ENCODE data around the gene METAP2.

DNA sequence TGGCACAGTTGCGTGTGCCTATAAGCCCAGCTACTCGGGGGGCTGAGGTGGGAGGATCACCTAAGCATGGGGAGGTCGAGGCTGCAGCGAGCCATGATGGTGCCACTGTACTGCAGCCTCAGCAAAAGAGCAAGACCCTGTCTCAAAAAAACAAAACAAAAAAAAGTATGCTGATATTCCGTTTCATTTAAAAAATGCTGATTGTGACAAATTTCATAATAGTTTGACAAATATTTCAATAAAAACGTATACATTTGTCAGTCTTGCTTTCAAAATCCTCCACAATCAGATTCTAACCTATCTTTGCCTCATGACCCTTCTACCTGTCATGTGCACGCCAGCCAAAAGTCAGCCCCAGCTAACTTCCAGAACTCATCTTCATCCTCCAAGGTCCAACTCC lies 67.5 kb downstream of the METAP2 start:
- TF ChIP-seq, protein P1, sequence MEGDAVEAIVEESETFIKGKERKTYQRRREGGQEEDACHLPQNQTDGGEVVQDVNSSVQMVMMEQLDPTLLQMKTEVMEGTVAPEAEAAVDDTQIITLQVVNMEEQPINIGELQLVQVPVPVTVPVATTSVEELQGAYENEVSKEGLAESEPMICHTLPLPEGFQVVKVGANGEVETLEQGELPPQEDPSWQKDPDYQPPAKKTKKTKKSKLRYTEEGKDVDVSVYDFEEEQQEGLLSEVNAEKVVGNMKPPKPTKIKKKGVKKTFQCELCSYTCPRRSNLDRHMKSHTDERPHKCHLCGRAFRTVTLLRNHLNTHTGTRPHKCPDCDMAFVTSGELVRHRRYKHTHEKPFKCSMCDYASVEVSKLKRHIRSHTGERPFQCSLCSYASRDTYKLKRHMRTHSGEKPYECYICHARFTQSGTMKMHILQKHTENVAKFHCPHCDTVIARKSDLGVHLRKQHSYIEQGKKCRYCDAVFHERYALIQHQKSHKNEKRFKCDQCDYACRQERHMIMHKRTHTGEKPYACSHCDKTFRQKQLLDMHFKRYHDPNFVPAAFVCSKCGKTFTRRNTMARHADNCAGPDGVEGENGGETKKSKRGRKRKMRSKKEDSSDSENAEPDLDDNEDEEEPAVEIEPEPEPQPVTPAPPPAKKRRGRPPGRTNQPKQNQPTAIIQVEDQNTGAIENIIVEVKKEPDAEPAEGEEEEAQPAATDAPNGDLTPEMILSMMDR (IDR thresholded peaks at IDR 0.05; ENCODE audit: insufficient read depth, low read depth, low read length): no peak
- no peak for TF ChIP-seq EZH2 (IDR thresholded peaks at IDR 0.05; ENCODE audit: insufficient read depth, low read length)

All from astrocyte (in vitro differentiated cells and primary cell).